ENCODE measurements around the gene PIK3R1.

PIK3R1 gene

GRCh38 chr5:68266457-68266856 is 50.9 kb downstream of the PIK3R1 start:
- Histone ChIP-seq H3K27ac (ENCODE audit: low read depth, low read length) (no peak overlapping the region), H3K79me2 (ENCODE audit: control insufficient read depth, low read length) (peaks cover 40% of the 10 kb centered on the region), H3K4me1 (ENCODE audit: control insufficient read depth, low read length) (no peaks in the 10 kb centered on the region)

GRCh38 chr5:68267066-68267465 is 51.5 kb downstream of the PIK3R1 start:
- Histone ChIP-seq H3K79me2 (ENCODE audit: control insufficient read depth, low read length) (peaks cover 40% of the 10 kb centered on the region), H3K27me3 (ENCODE audit: control insufficient read depth, low read length) (no peaks in the 10 kb centered on the region), H4K20me1 (ENCODE audit: control insufficient read depth, insufficient read depth, low read depth, low read length) (peaks cover 11% of the 10 kb centered on the region; the same call in 1 of the 2 replicates), H3K4me2 (ENCODE audit: low read length) (no peak overlapping the region), H3F3A (ENCODE audit: control insufficient read depth, insufficient read depth) (peaks cover 2% of the 10 kb centered on the region), H3K27ac (ENCODE audit: low read depth, low read length) (no peak overlapping the region), H3K4me3 (ENCODE audit: low read length) (no peak overlapping the region), H3K4me1 (ENCODE audit: control insufficient read depth, low read length) (no peaks in the 10 kb centered on the region), H3K9me3 (ENCODE audit: control insufficient read depth, insufficient read depth, low read length) (no peaks in the 10 kb centered on the region), H3K36me3 (ENCODE audit: control insufficient read depth, low read length) (no peaks in the 10 kb centered on the region), H3K9me2 (replicated peaks; ENCODE audit: control insufficient read depth, low read length) (no peaks in the 10 kb centered on the region)
- TF ChIP-seq CTCF (IDR thresholded peaks at IDR 0.05; ENCODE audit: low read depth, low read length, poor library complexity, severe bottlenecking) (no peak), EZH2phosphoT487 (IDR thresholded peaks at IDR 0.05; ENCODE audit: borderline replicate concordance, low read length) (no peak)

More at GRCh38 chr5:68266457-68266856, 50.9 kb downstream of the PIK3R1 start:
- Histone ChIP-seq H3K27me3 (ENCODE audit: control insufficient read depth, low read length) (no peaks in the 10 kb centered on the region), H3K36me3 (ENCODE audit: control insufficient read depth, low read length) (no peaks in the 10 kb centered on the region), H3K4me2 (ENCODE audit: low read length) (no peak overlapping the region), H3K9me3 (ENCODE audit: control insufficient read depth, insufficient read depth, low read length) (no peaks in the 10 kb centered on the region), H3K9me2 (replicated peaks; ENCODE audit: control insufficient read depth, low read length) (no peaks in the 10 kb centered on the region), H4K20me1 (ENCODE audit: control insufficient read depth, insufficient read depth, low read depth, low read length) (peaks cover 11% of the 10 kb centered on the region; the same call in 1 of the 2 replicates), H3F3A (ENCODE audit: control insufficient read depth, insufficient read depth) (peaks cover 8% of the 10 kb centered on the region), H3K4me3 (ENCODE audit: low read length) (no peak overlapping the region)
- no peak for TF ChIP-seq EZH2phosphoT487 (IDR thresholded peaks at IDR 0.05; ENCODE audit: borderline replicate concordance, low read length)
- TF ChIP-seq CTCF (IDR thresholded peaks at IDR 0.05; ENCODE audit: low read depth, low read length, poor library complexity, severe bottlenecking), result no peak

GRCh38 chr5:68268101-68268851 is 52.7 kb downstream of the PIK3R1 start:
- H3K4me1 ChIP-seq (ENCODE audit: control insufficient read depth, low read length), result no peaks in the 10 kb centered on the region
- no peaks in the 10 kb centered on the region for H3K9me3 ChIP-seq (ENCODE audit: control insufficient read depth, insufficient read depth, low read length)
- no peak overlapping the region for H3K4me2 ChIP-seq (ENCODE audit: low read length)
- no peak overlapping the region for H3K4me3 ChIP-seq (ENCODE audit: low read length)
- no peaks in the 10 kb centered on the region for H3K9me2 ChIP-seq (replicated peaks; ENCODE audit: control insufficient read depth, low read length)
- H3K79me2 ChIP-seq (ENCODE audit: control insufficient read depth, low read length), result peaks cover 44% of the 10 kb centered on the region
- no peaks in the 10 kb centered on the region for H3K27me3 ChIP-seq (ENCODE audit: control insufficient read depth, low read length)
- H3F3A ChIP-seq (ENCODE audit: control insufficient read depth, insufficient read depth), result no peaks in the 10 kb centered on the region
- no peaks in the 10 kb centered on the region for H3K36me3 ChIP-seq (ENCODE audit: control insufficient read depth, low read length)
- TF ChIP-seq CTCF (IDR thresholded peaks at IDR 0.05; ENCODE audit: low read depth, low read length, poor library complexity, severe bottlenecking), result no peak
- H3K27ac ChIP-seq (ENCODE audit: low read depth, low read length), result no peak overlapping the region
- H4K20me1 ChIP-seq (ENCODE audit: control insufficient read depth, insufficient read depth, low read depth, low read length), result peaks cover 11% of the 10 kb centered on the region; the same call in 1 of the 2 replicates
